GM21529 (cell line): ENCODE data around the gene ZFAND5.
A peak's percentile ranks its signal among the peaks of the same experiment; 100 is the strongest.

Experiments
- ATAC-seq: cut with Tn5 transposase; IDR thresholded peaks from one replicate; pipeline ENCODE4 v1.9.1; 2021; ENCODE audit not compliant: unreplicated experiment

Gene ZFAND5

GRCh38 chr9:72364679-72365524 lies at the start of gene ZFAND5:
TSS of gene ZFAND5 (minus strand) at chr9:72365208. CDS start at chr9:72360778, 4,430 bp downstream.
- peak; percentile 79 for ATAC-seq

- ATAC-seq: no peak
Measured at GRCh38 chr9:72412483-72413040, 47.6 kb upstream of the ZFAND5 start.

GRCh38 chr9:72410214-72410613 lies 45.2 kb upstream of the ZFAND5 start:
- no peak for ATAC-seq

GRCh38 chr9:72407114-72407513 lies 42.1 kb upstream of the ZFAND5 start:
- no peak for ATAC-seq

- no peak for ATAC-seq
Measured at GRCh38 chr9:72402744-72403143, 37.7 kb upstream of the ZFAND5 start.

- ATAC-seq: no peak
Measured at GRCh38 chr9:72401396-72401795, 36.4 kb upstream of the ZFAND5 start.

- no peak for ATAC-seq
Measured at GRCh38 chr9:72400866-72401265, 35.9 kb upstream of the ZFAND5 start.

- no peak for ATAC-seq
Measured at GRCh38 chr9:72399391-72399790, 34.4 kb upstream of the ZFAND5 start.

GRCh38 chr9:72396247-72397091 lies 31.5 kb upstream of the ZFAND5 start:
- ATAC-seq: no peak

GRCh38 chr9:72394066-72394465 lies 29.1 kb upstream of the ZFAND5 start:
- no peak for ATAC-seq

GRCh38 chr9:72390907-72391306 lies 25.9 kb upstream of the ZFAND5 start:
- no peak for ATAC-seq

- no peak for ATAC-seq
Measured at GRCh38 chr9:72386186-72386585, 21.2 kb upstream of the ZFAND5 start.

GRCh38 chr9:72384710-72385485 lies 19.9 kb upstream of the ZFAND5 start:
- ATAC-seq: no peak

- no peak for ATAC-seq
Measured at GRCh38 chr9:72383978-72384709, 19.1 kb upstream of the ZFAND5 start.

- ATAC-seq: no peak
Measured at GRCh38 chr9:72382405-72382804, 17.4 kb upstream of the ZFAND5 start.

GRCh38 chr9:72377041-72377440 lies 12.0 kb upstream of the ZFAND5 start:
- no peak for ATAC-seq

- ATAC-seq: no peak
Measured at GRCh38 chr9:72371151-72371550, 6.1 kb upstream of the ZFAND5 start.

GRCh38 chr9:72365525-72366256 lies 683 bp upstream of the ZFAND5 start:
- peak; percentile 37 for ATAC-seq

- peak; percentile 38 for ATAC-seq
Measured at GRCh38 chr9:72363908-72364678, 915 bp downstream of the ZFAND5 start.
